Posterior cingulate gyrus (tissue), 11 donors: ENCODE results near the gene IL17D.

ENCODE experiments used
- DNase-seq, 10 donors: peaks; one replicate each; pipeline versions ENCODE4 v3.0.0 to v3.0.0-alpha.2; 2020 to 2021; ENCODE audit warnings: mixed read lengths in 3 of 10
- intact Hi-C: fragments of 100-400 bp; cut with DNase I; formaldehyde crosslinking; loops from one replicate; pipeline ENCODE4 v1.15.1; 2023

Gene IL17D

GRCh38 chr13:20686863-20687579, 16.5 kb upstream of the IL17D start:
- no peak for DNase-seq
- intact Hi-C loops, result no loop called here

GRCh38 chr13:20689291-20689690, 14.2 kb upstream of the IL17D start:
- no peak for DNase-seq
- intact Hi-C loops, result no loop called here

GRCh38 chr13:20691616-20692015, 11.9 kb upstream of the IL17D start:
- no peak for DNase-seq
- intact Hi-C loops, result no loop called here

GRCh38 chr13:20696073-20696472, 7.4 kb upstream of the IL17D start:
- DNase-seq, result no peak
- intact Hi-C loops, result no loop called here

- DNase-seq, result no peak
- intact Hi-C loops, result loop anchor here (5.0 kb wide), 3 partner anchors 73 to 172 kb away; partner anchors contain the start of genes CRYL1, EEF1AKMT1 and IFT88
Observed at GRCh38 chr13:20699715-20700114, 3.8 kb upstream of the IL17D start.

GRCh38 chr13:20700288-20700687, 3.2 kb upstream of the IL17D start:
- intact Hi-C loops, result loop anchor here (5.0 kb wide), 3 partner anchors 72 to 173 kb away; partner anchors contain the start of genes CRYL1, EEF1AKMT1 and IFT88
- no peak for DNase-seq

GRCh38 chr13:20701461-20701860, 2.0 kb upstream of the IL17D start:
- intact Hi-C loops, result loop anchor here (5.0 kb wide), 3 partner anchors 71 to 174 kb away; partner anchors contain the start of genes CRYL1, EEF1AKMT1 and IFT88

GRCh38 chr13:20702530-20702914, 977 bp upstream of the IL17D start:
- intact Hi-C loops, result loop anchor here (5.0 kb wide), 3 partner anchors 70 to 175 kb away; partner anchors contain the start of genes CRYL1, EEF1AKMT1 and IFT88
- DNase-seq, result no peak

More at GRCh38 chr13:20701461-20701860, 2.0 kb upstream of the IL17D start:
- DNase-seq, result no peak

- DNase-seq, result peak; percentile 53 to 96 (median 67)
- intact Hi-C loops, result loop anchor here (5.0 kb wide), 3 partner anchors 68 to 177 kb away; partner anchors contain the start of genes CRYL1, EEF1AKMT1 and IFT88
Observed at GRCh38 chr13:20703780-20704458, 420 bp downstream of the IL17D start.

- no peak for DNase-seq
- intact Hi-C loops, result loop anchor here (5.0 kb wide), 3 partner anchors 68 to 177 kb away; partner anchors contain the start of genes CRYL1, EEF1AKMT1 and IFT88
Observed at GRCh38 chr13:20704459-20705069, 1.1 kb downstream of the IL17D start.

GRCh38 chr13:20706661-20707060, 3.2 kb downstream of the IL17D start:
- DNase-seq, result no peak
- intact Hi-C loops, result no loop called here

GRCh38 chr13:20708216-20708615, 4.7 kb downstream of the IL17D start:
- intact Hi-C loops, result no loop called here
- DNase-seq, result no peak

- DNase-seq, result no peak
- intact Hi-C loops, result no loop called here
Observed at GRCh38 chr13:20709369-20709768, 5.9 kb downstream of the IL17D start.

- intact Hi-C loops, result no loop called here
- DNase-seq, result no peak
Observed at GRCh38 chr13:20709782-20710181, 6.3 kb downstream of the IL17D start.

- intact Hi-C loops, result loop anchor here (2.0 kb wide), 4 partner anchors 117 to 217 kb away; no protein-coding TSS in a partner anchor
- DNase-seq, result no peak
Observed at GRCh38 chr13:20711301-20712044, 8.0 kb downstream of the IL17D start.

GRCh38 chr13:20713014-20713376, 9.5 kb downstream of the IL17D start:
- peak in 1 of 10 donors; percentile 73 for DNase-seq
- intact Hi-C loops, result loop anchor here (2.0 kb wide), 4 partner anchors 116 to 218 kb away; no protein-coding TSS in a partner anchor

GRCh38 chr13:20713751-20714150, 10.3 kb downstream of the IL17D start:
- intact Hi-C loops, result loop anchor here (2.0 kb wide), 4 partner anchors 115 to 219 kb away; no protein-coding TSS in a partner anchor
- DNase-seq, result peak in 4 of 10 donors; percentile 36 to 88 (median 42)

- DNase-seq, result no peak
- intact Hi-C loops, result no loop called here
Observed at GRCh38 chr13:20714161-20714560, 10.7 kb downstream of the IL17D start.

- intact Hi-C loops, result no loop called here
- DNase-seq, result no peak
Observed at GRCh38 chr13:20714563-20715329, 11.2 kb downstream of the IL17D start.
